HG02884 (cell line): ENCODE data around the gene GPX5.
A peak's percentile ranks its signal among the peaks of the same experiment; 100 is the strongest.
"Not testable (repeated sequence)": the region's sequence is repeated elsewhere in the genome, so short reads cannot be mapped to it uniquely, and the experiment has no call there.

Experiments used
- ATAC-seq: cut with Tn5 transposase; IDR thresholded peaks from one replicate; pipeline ENCODE4 v1.9.1; 2021; ENCODE audit warnings: mild to moderate bottlenecking, moderate library complexity; ENCODE audit not compliant: unreplicated experiment

Gene GPX5, protein sequence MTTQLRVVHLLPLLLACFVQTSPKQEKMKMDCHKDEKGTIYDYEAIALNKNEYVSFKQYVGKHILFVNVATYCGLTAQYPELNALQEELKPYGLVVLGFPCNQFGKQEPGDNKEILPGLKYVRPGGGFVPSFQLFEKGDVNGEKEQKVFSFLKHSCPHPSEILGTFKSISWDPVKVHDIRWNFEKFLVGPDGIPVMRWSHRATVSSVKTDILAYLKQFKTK

DNA sequence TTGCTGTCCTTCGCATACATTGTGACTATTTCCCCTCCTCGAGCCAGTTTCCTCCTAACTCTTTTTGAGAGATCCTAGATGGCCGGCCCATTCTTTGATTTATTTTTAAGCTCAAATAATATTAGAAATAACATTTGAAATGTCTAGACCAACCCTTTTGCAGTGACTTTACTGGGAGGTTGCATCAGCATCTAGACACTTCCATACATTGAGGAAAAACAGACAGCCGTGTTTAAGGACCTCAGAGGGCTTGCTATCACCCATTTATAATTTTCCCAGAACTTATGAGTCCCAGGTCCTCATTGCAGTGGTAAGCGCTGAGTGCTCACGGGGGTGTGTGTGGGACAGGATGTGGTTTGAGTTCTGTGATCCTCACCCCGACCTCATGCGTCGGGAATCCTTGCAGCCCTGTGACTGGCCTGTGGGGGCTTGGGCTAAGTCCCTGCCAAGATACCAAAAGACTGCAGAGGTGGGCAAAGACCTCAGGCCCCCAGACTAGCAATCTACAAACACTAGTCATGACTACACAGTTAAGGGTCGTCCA lies at the start of gene GPX5:
Gene GPX5, plus strand, starts transcription at position 386 of the 544 bp plus-strand sequence. Its CDS starts 133 bp downstream, at position 519.
- no peak for ATAC-seq

DNA sequence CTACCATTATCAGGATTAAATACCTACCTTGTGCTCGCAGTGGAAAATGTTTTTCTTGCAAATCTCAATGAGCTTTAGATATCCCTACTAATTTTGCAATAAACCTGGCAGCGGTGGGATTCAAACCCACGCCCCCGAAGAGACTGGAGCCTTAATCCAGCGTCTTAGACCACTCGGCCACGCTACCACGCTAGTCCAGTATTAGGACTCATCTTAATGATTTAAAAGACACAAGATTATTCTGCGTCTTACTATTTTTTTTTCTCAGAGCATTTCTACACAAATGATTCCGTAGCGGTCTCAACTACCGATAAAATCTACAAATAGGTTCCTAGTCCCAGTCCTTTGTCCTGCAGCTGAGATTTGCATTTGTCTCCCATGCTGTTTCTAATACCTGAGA lies 47.2 kb upstream of the GPX5 start:
- no peak for ATAC-seq

DNA sequence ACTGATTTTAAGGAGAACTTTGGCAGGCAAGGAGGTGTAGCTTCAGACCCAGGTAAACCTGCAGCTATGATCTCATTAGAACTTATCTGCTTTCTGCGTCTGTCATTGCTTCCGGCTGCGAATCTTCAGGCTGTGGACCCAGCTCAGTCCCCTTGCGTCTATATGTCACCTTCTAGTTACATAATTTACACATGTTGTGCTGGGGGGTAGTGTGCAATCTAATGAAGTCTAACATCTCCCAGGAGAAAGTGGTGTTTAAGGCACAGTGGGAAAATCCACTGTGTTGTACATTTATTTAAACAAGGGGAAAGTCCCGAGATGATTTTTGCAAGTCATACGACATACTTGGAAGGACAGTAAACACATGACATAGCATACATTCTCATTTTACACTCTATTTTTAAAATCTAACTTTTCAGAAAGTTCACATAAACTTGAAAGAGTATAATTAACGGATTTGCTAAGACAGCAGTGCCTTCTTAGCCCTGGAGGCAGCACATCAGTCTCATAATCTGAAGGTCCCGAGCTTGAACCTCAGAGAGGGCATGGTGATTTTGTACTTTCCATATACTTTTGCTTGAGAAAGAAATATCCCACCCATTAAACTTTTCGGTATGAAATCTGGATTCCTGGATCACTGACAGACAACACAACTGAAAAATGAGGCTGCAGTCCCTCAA lies 45.3 kb upstream of the GPX5 start:
- no peak for ATAC-seq

DNA sequence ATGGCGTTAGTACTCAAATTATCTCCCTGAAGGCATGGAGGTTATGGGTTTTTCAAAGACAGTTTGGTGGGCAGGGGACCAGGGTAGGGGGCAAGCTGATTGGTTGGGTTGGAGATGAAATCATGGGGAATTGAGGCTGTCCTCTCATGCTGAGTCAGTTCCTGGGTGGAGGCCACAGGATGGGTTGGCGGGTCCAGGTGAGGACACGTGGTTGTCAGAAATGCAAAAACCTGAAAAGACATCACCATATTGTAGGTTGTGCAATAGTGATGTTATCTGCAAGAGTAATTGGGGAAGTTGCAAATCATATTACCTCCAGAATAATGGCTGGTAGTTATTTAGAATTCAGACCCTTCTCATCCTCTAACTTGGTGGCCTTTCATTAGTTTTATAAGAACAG lies 40.2 kb upstream of the GPX5 start:
- no peak for ATAC-seq

DNA sequence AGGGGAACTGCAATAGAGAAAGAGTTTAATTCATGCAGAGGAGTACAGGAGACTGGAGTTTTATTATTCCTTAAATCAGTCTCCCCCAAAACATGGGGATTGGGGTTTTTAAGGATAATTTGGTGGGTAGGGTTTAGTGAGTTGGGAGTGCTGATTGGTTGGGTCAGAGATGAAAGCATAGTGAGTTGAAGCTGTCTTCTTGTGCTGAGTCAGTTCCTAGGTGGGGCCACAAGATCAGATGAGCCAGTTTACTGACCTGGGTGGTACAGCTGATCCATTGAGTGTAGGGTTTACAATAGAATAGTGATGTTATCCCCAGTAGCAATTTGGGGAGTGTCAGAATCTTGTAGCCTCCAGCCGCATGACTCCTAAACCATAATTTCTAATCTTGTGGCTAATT lies 39.1 kb upstream of the GPX5 start:
- ATAC-seq, result no peak

DNA sequence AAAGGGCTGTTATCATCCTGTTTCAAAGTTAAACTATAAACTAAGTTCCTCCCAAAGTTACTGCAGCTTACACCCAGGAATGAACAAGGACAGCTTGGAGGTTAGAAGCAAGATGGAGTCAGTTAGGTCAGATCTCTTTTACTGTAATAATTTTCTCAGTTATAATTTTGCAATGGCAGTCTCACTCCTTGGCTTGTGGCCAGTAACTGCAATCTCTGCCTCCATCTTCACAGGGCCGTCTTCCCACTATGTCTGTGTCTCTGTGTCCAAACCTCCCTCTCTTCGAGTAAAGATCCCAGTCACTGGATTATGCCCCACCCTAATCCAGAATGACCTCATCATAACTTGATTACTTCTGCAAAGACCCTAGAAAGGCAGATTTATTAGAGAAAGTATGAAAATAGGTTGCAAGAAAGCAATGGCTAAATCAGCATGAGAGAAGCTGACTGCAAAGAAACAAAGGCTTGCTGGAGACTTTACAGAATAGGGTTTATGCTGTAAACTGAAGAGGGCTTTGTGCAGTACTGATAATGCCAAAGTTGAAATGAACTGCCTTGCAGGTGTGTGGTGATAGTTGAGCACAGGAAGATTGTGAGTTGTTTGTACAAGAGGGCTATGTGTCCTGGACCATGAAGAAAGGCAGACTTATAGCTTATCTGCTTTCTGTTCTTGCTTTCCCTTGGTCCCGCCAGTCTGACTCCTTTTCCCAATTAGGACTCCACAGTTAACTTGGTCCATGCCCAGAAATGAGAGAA lies 38.5 kb upstream of the GPX5 start:
- ATAC-seq, result no peak

DNA sequence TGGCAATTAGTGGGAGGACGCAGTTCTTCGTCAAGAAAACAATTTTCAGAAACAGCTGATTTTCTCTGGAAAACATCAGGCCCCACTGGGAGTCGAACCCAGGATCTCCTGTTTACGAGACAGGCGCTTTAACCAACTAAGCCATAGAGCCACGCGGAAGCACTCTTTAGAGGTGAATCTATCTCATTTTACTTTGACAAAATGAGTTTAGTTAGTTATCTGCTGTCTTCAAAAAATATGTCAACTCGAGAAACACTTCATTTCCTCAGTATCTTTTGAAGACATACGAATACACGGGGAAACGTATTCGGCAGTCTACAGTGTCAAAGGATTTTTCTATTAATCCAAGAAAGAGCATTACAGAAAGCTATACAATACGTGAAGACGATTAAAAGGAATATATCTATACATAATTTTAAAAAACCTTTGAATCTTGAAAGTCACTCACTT lies 36.7 kb upstream of the GPX5 start:
- no peak for ATAC-seq

DNA sequence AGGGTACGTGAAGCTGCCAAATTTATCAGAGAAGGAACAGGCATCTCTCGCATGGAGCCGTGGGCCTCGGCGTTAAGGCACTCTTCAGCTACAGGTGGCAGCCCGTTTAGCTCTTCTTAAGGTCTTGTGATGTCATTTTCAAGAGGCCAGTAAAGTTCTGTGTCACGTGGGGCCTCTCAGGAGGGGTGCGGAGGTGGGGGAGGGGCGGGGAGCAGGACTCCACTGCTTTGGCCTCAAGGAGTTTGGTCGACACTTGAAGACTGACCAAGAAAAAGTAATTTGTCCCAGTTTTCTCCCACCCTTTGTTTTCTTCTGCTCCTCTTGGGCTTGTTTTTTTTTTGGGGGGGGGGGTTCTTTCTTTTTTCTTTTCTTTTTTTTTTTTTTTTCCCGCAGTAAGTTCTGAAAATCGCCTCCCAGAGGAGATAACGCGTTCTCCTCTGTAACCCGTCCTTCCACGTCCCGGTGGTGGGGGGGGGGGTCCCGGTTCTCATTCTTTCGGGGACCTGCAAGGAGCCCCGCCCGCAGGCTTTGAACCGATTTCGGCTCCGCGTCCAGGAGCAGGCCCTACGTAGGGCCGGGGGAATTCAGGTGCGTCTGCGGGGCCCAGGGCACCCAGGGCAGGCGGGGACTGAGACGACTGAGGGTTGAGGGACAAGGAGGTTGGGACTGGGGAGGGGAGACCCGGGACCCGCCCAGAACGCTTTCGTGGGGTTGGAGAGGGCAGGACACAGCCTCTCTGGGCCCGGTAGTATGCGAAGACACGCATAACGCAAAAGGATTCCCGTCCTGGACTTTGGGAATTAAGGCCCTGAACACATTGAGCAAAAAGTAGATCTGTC lies 36.1 kb upstream of the GPX5 start:
- ATAC-seq, result peak; percentile 61

DNA sequence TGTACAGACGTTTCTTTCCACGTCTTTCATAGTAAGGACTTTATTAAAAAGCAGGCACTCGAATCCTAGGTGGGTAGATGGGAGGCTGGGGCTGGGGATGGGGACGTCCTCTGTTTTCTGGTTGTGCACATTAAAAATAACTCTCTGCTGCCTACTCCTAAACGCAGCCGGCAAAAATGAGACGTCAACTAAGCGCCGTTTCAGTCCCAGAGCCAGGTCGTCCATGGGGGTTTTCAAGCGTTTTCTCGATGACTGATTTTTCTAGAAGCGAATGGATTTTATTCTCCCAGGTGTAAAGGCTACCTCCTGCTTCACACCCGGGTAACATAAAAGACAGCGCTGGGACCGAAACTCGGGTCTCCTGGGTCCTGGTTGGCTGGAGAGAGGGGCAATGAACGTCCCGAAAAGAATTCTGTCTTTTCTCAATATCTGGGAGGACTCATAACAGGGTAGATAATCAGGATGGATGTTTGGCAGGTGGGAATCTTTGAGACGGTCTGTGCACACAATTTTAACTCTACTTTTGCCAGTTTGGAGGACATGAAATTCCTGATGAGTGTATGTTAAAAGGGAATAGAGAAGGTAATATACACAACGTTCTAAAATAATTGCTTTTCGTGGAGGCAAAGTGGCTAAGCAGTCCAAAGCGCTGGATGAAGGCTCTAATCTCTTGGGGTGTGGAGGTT lies 35.3 kb upstream of the GPX5 start:
- ATAC-seq, result peak; percentile 24

DNA sequence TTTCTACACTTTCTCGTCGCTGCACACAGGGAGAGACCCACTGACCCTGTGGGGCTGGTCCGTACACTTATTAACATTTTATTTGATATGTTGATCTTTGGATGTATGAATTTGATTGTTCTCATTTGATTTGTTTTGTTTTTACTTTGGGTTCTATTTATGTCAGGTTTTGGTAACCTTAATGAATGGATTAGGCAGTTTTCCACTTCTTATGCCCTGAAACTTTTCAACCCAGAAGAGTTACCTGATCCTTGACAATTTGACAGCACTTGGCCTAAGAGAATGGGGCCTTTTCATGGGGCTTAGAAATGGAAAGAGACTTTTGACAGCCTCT lies 33.7 kb upstream of the GPX5 start:
- ATAC-seq, result no peak

DNA sequence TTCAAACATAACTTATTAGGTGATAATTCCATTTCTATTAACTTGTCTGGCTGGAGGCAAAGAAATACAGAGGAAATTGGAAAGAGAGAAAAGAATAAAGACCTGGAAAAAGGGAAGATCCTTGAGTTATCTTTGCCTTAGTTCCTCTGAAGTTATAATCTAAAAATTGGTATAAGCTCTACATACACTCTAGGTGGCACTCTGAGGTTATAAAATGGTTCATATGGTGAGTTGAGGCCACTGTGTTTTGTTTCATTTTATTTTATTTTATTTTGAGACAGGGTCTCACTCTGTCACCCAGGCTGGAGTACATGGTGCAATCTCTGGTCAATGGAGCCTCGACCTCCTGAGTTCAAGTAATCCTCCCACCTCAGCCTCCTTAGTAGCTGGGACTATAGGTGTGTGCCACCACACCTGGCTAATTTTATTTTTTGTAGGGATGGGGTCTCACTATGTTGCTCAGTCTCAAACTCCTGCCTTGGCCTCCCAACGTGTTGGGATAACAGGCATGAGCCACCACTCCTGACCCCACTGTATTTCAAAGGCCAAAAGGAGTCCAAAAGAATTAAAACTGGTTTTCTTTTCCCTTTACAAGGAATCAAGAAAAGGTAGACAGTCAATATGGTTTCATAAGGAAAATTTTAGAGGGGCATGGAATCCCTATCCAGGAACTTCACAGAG lies 29.4 kb upstream of the GPX5 start:
- no peak for ATAC-seq

DNA sequence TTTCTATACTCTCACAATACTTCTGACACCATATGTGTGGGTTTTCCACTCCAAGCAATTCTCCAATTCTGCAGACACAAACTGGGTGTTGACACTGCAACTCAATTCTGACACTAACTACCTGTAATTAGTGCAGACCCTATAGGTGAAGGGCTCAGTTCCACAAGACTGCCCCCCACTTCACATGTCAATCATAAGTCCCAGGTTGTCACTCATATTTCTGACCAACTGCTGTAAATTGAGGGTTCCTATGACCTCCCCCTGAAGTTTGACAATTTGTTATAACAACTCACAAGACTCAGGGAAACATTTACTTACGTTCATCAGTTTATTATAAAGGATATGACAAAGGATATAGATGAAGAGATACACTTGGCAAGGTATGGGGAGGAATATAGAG lies 28.4 kb upstream of the GPX5 start:
- ATAC-seq, result no peak

DNA sequence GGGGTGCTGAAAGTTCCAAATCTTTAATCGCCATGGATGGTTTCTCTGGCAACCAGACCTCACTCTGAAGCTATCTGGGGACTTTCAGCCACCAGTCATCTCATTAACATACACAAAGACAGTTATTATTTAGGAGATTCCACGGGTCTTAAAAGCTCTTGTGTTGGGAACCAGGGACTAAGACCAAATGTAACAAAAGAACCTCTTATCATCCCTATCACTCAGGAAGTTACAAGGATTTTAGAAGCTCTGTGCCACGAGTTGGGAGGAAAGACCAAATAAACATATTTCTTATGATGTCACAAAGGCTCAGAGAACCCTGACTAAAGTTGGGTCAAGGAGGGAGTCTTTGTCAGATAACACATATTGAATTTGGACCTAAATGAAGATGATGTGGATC lies 27.8 kb upstream of the GPX5 start:
- ATAC-seq, result no peak

DNA sequence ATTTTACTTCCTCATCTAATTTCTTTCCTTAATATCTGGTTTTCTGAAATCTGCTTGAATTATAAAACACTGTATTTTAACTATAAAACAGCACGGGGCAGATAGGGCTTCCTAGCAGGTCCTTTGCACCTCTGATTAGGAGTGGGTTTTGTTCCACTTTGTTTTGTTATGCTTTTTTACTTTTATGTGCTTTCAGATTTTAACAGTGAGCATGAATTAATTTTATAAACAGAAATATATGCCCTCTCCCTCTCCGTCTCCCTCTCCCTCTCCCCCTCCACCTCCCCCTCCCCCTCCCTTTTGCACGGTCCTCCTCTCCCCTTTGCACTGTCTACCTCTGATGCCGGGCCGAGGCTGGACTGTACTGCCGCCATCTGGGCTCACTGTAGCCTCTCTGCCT lies 24.4 kb upstream of the GPX5 start:
- no peak for ATAC-seq

DNA sequence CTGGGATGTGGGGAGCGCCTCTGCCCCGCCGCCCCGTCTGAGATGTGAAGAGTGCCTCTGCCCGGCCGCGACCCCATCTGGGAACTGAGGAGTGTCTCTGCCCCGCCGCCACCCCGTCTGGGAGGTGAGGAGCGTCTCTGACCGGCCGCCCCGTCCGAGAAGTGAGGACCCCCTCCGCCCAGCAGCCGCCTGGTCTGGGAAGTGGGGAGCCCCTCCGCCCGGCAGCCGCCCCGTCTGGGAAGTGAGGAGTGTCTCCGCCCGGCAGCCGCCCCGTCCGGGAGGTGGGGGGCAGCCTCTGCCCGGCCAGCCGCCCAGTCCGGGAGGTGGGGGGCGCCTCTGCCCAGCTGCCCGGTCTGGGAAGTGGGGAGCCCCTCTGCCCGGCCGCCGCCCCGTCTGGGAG lies 23.5 kb upstream of the GPX5 start:
- ATAC-seq, result not testable (repeated sequence)

DNA sequence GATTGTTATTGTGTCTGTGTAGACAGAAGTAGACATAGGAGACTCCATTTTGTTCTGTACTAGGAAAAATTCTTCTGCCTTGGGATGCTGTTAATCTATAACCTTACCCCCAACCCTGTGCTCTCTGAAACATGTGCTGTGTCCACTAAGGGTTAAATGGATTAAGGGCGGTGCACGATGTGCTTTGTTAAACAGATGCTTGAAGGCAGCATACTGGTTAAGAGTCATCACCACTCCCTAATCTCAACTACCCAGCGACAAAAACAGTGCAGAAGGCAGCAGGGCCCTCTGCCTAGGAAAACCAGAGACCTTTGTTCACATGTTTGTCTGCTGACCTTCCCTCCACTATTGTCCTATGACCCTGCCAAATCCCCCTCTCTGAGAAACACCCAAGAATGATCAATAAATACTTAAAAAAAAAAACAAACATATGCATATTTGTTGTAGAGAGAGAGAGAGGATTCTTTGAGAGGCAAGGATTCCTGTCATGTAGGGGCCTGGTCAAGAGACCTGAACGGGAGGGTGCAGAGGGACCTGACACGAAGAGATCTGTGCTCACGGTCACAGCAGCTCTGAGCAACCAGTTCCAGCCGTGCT lies 22.9 kb upstream of the GPX5 start:
- not testable (repeated sequence) for ATAC-seq

DNA sequence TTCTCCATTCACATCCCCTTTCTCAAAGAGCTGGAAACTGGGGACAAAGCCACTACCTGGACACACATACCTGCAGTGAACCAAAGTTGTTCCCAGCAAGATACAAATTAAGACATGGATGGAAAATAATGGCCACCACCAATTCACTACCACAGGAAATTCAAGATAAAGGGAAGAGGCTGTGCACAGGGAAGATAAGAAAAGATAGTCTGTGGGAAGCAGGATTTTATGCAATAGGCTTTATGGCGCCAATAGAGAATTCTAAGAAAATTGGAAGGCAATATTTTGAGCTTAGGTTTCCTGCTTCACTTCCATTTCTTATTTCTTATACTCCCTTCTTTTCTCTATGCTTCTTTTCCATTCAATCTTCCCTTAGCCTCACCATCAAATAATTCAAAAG lies 19.9 kb upstream of the GPX5 start:
- ATAC-seq, result no peak

DNA sequence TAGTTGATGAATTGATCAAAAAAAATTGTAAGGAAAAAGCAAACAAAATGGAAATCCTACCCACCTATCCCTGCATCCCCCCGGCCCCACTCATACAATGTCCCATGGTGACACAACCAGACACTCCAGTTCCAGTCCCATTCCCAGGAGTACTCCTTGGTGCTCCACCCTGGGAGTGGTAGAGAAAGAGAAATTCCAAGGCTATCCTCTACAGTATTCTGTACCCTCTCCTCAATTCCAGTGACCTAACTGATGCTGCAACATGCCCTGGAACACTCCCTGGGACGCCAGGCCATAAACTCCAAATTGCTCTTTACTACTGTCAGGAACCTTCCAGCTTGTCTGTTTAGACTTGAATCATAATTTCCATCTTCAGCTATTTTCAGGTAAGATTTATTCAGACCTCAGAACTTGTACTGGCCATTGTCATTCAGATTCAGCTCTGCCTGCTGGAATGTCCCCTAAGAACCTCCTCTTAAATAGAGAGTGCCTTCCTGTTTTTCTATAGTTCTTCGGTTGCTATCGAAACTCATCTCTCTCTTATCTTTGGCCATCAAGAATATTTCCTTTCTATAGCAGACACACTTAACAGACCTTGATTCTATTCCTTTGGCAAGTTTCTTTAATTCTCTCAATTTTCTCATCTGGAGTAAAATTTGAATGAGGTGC lies 18.7 kb upstream of the GPX5 start:
- no peak for ATAC-seq
